HEK293 (cell line): ENCODE measurements around the gene ZNF747.
"Not testable (repeated sequence)": the region's sequence is repeated elsewhere in the genome, so short reads cannot be mapped to it uniquely, and the experiment has no call there.

Source experiments
- KLF8 ChIP-seq: fragments of 450-650 bp; formaldehyde crosslinking; IDR thresholded peaks from 2 replicates; pipeline ENCODE4 v1.5.1; 2016; ENCODE audit warnings: missing biosample characterization, missing genetic modification characterization
- SALL2 ChIP-seq: fragments of 450-650 bp; formaldehyde crosslinking; IDR thresholded peaks from 2 replicates; pipeline ENCODE4 v1.5.0; 2017; ENCODE audit warnings: missing biosample characterization, mild to moderate bottlenecking, missing genetic modification characterization, borderline replicate concordance
- YY1 ChIP-seq: fragments of 450-650 bp; formaldehyde crosslinking; IDR thresholded peaks from 2 replicates; pipeline ENCODE4 v1.5.1; 2018; ENCODE audit warnings: missing biosample characterization, missing genetic modification characterization
- ZBTB11 ChIP-seq: fragments of 450-650 bp; formaldehyde crosslinking; conservative IDR thresholded peaks from 2 replicates; pipeline ENCODE4 v1.5.1; 2016; ENCODE audit warnings: low read depth, missing biosample characterization, missing genetic modification characterization
- ZBTB7A ChIP-seq: fragments of 450-650 bp; formaldehyde crosslinking; IDR thresholded peaks from 2 replicates; pipeline ENCODE4 v1.5.1; 2016; ENCODE audit warnings: low read depth, missing biosample characterization, missing genetic modification characterization
- ZNF16 ChIP-seq: fragments of 450-650 bp; formaldehyde crosslinking; IDR thresholded peaks from 2 replicates; pipeline ENCODE4 v1.5.1; 2016; ENCODE audit warnings: low read depth, missing biosample characterization, missing genetic modification characterization
- ZNF324 ChIP-seq: fragments of 450-650 bp; formaldehyde crosslinking; IDR thresholded peaks from 2 replicates; pipeline ENCODE4 v1.5.1; 2016; ENCODE audit warnings: missing biosample characterization, missing genetic modification characterization
- ZNF362 ChIP-seq: fragments of 450-650 bp; formaldehyde crosslinking; IDR thresholded peaks from 2 replicates; pipeline ENCODE4 v1.5.1; 2016; ENCODE audit warnings: missing biosample characterization, missing genetic modification characterization
- ZNF558 ChIP-seq: fragments of 450-650 bp; formaldehyde crosslinking; IDR thresholded peaks from 2 replicates; pipeline ENCODE4 v1.5.1; 2016; ENCODE audit warnings: missing biosample characterization, missing genetic modification characterization
- ZNF776 ChIP-seq: fragments of 450-650 bp; formaldehyde crosslinking; IDR thresholded peaks from 2 replicates; pipeline ENCODE4 v1.5.0; 2017; ENCODE audit warnings: missing biosample characterization, missing genetic modification characterization, borderline replicate concordance
- TF ChIP-seq, protein P1 (sequence below): fragments of 450-650 bp; formaldehyde crosslinking; IDR thresholded peaks from 2 replicates; pipeline ENCODE4 v1.5.1; 2016; ENCODE audit warnings: missing biosample characterization, missing genetic modification characterization
- TF ChIP-seq, protein P2 (sequence below): fragments of 450-650 bp; formaldehyde crosslinking; IDR thresholded peaks from 2 replicates; pipeline ENCODE4 v1.5.1; 2016; ENCODE audit warnings: missing biosample characterization, missing genetic modification characterization

- not testable (repeated sequence) for TF ChIP-seq ZBTB7A (tag by site-specific recombination); ZNF324 (tag by site-specific recombination); ZBTB11; ZNF558 (tag by site-specific recombination); SALL2 (tag by site-specific recombination); KLF8; ZNF362 (tag by site-specific recombination); ZNF16 (tag by site-specific recombination); ZNF776 (tag by site-specific recombination); YY1 (tag by site-specific recombination)
- TF ChIP-seq, protein P1, sequence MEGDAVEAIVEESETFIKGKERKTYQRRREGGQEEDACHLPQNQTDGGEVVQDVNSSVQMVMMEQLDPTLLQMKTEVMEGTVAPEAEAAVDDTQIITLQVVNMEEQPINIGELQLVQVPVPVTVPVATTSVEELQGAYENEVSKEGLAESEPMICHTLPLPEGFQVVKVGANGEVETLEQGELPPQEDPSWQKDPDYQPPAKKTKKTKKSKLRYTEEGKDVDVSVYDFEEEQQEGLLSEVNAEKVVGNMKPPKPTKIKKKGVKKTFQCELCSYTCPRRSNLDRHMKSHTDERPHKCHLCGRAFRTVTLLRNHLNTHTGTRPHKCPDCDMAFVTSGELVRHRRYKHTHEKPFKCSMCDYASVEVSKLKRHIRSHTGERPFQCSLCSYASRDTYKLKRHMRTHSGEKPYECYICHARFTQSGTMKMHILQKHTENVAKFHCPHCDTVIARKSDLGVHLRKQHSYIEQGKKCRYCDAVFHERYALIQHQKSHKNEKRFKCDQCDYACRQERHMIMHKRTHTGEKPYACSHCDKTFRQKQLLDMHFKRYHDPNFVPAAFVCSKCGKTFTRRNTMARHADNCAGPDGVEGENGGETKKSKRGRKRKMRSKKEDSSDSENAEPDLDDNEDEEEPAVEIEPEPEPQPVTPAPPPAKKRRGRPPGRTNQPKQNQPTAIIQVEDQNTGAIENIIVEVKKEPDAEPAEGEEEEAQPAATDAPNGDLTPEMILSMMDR (tag by site-specific recombination) = not testable (repeated sequence)
- TF ChIP-seq, protein P2, sequence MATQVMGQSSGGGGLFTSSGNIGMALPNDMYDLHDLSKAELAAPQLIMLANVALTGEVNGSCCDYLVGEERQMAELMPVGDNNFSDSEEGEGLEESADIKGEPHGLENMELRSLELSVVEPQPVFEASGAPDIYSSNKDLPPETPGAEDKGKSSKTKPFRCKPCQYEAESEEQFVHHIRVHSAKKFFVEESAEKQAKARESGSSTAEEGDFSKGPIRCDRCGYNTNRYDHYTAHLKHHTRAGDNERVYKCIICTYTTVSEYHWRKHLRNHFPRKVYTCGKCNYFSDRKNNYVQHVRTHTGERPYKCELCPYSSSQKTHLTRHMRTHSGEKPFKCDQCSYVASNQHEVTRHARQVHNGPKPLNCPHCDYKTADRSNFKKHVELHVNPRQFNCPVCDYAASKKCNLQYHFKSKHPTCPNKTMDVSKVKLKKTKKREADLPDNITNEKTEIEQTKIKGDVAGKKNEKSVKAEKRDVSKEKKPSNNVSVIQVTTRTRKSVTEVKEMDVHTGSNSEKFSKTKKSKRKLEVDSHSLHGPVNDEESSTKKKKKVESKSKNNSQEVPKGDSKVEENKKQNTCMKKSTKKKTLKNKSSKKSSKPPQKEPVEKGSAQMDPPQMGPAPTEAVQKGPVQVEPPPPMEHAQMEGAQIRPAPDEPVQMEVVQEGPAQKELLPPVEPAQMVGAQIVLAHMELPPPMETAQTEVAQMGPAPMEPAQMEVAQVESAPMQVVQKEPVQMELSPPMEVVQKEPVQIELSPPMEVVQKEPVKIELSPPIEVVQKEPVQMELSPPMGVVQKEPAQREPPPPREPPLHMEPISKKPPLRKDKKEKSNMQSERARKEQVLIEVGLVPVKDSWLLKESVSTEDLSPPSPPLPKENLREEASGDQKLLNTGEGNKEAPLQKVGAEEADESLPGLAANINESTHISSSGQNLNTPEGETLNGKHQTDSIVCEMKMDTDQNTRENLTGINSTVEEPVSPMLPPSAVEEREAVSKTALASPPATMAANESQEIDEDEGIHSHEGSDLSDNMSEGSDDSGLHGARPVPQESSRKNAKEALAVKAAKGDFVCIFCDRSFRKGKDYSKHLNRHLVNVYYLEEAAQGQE (tag by site-specific recombination) = not testable (repeated sequence)
These were observed 1.9 kb upstream of the ZNF747 start for GRCh38 chr16:30536391-30537024.
